Stimulated activated CD8-positive, alpha-beta memory T cell treated with anti-CD3 and anti-CD28 coated beads, Interleukin-15, amount 100 ng/mL, for 48 hours (primary cell): ENCODE measurements around the gene TSPYL4.
A peak's percentile ranks its signal among the peaks of the same experiment; 100 is the strongest.

Experiments used
- DNase-seq, 2 donors: peaks; one replicate each; pipeline ENCODE4 v3.0.0-alpha.2; 2020; ENCODE audit warnings: low read depth in 2 of 2

The TSPYL4 gene

GRCh38 chr6:116271149-116271708 lies 17.4 kb upstream of the TSPYL4 start:
- no peak for DNase-seq

GRCh38 chr6:116268589-116269293 lies 14.9 kb upstream of the TSPYL4 start:
- DNase-seq: no peak

GRCh38 chr6:116267836-116268588 lies 14.1 kb upstream of the TSPYL4 start:
- no peak for DNase-seq

- no peak for DNase-seq
These were observed 12.9 kb upstream of the TSPYL4 start for GRCh38 chr6:116266803-116267202.

- DNase-seq: peak in 1 of 2 donors; percentile 15
These were observed 11.4 kb upstream of the TSPYL4 start for GRCh38 chr6:116265041-116265829.

- no peak for DNase-seq
These were observed 9.5 kb upstream of the TSPYL4 start for GRCh38 chr6:116263353-116263752.

- no peak for DNase-seq
These were observed 4.6 kb upstream of the TSPYL4 start for GRCh38 chr6:116258520-116258919.

GRCh38 chr6:116256694-116257093 lies 2.8 kb upstream of the TSPYL4 start:
- no peak for DNase-seq

- no peak for DNase-seq
These were observed 1.4 kb upstream of the TSPYL4 start for GRCh38 chr6:116255246-116255800.

- DNase-seq: no peak
These were observed 602 bp upstream of the TSPYL4 start for GRCh38 chr6:116254297-116255056.

- no peak for DNase-seq
These were observed 729 bp downstream of the TSPYL4 start for GRCh38 chr6:116253188-116253504.

- DNase-seq: no peak
These were observed 2.1 kb downstream of the TSPYL4 start for GRCh38 chr6:116251568-116252384.

- DNase-seq: no peak
These were observed 5.3 kb downstream of the TSPYL4 start for GRCh38 chr6:116248577-116248976.

GRCh38 chr6:116247285-116247684 lies 6.6 kb downstream of the TSPYL4 start:
- no peak for DNase-seq

- DNase-seq: no peak
These were observed 7.8 kb downstream of the TSPYL4 start for GRCh38 chr6:116246089-116246488.

- no peak for DNase-seq
These were observed 9.6 kb downstream of the TSPYL4 start for GRCh38 chr6:116244284-116244683.

- DNase-seq: no peak
These were observed 14.0 kb downstream of the TSPYL4 start for GRCh38 chr6:116239856-116240255.

GRCh38 chr6:116239256-116239655 lies 14.6 kb downstream of the TSPYL4 start:
- DNase-seq: no peak

- no peak for DNase-seq
These were observed 15.8 kb downstream of the TSPYL4 start for GRCh38 chr6:116238083-116238482.

- no peak for DNase-seq
These were observed 19.2 kb downstream of the TSPYL4 start for GRCh38 chr6:116234689-116235088.
